Measurements from ENCODE around the gene TBC1D13.
"Not testable (repeated sequence)": the region's sequence is repeated elsewhere in the genome, so short reads cannot be mapped to it uniquely, and the experiment has no call there.

TBC1D13 gene, protein sequence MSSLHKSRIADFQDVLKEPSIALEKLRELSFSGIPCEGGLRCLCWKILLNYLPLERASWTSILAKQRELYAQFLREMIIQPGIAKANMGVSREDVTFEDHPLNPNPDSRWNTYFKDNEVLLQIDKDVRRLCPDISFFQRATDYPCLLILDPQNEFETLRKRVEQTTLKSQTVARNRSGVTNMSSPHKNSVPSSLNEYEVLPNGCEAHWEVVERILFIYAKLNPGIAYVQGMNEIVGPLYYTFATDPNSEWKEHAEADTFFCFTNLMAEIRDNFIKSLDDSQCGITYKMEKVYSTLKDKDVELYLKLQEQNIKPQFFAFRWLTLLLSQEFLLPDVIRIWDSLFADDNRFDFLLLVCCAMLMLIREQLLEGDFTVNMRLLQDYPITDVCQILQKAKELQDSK

DNA sequence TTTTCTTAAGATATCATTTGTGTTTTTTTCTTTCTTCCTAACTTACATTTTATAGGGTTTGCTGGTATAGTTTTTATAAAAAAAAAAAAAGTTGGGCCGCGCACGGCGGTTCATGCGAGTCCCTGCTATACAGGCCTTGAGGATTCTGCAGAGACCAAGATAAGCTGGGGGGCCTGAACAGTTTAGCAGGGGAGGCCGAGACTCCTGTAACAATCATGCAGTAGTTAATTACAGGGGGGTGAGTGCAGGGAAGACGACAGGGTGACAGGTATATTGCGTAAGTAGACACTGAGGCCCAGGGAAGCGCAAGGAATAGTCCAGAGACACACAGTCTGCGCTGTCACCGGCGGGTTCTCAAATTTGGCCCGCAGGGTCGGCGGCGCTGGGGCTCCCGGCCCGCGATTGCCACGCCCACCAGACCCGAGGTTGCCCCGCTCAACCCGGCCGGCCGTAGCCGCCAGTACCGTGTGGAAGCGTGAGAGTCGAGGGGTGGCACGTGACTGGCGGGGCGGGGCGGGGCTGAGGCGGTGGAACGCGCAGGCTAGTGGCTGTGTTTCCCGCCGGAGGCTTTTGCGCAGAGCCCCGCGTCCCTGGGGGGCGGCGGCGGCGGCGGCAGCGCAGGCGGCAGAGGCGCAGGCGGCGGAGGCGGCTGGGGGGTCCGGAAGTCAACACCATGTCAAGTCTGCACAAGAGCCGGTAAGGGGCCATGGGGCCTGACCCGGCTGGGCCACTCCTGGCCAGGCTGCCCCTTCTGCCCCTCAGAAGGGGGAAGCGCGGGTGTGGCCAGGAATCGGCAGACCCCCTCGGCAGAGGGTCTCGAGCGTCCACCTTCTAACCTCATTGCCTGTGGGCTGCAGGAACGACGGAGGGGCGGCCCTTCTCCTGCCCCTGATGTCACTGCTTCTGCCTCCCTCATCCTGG, at the start of gene TBC1D13:
TBC1D13 (plus strand) TSS at position 573 of the 921 bp plus-strand sequence; CDS start at position 674, 101 bp downstream.
- DNase-seq (ENCODE audit: low read depth, low spot score): peak; percentile 77

DNA sequence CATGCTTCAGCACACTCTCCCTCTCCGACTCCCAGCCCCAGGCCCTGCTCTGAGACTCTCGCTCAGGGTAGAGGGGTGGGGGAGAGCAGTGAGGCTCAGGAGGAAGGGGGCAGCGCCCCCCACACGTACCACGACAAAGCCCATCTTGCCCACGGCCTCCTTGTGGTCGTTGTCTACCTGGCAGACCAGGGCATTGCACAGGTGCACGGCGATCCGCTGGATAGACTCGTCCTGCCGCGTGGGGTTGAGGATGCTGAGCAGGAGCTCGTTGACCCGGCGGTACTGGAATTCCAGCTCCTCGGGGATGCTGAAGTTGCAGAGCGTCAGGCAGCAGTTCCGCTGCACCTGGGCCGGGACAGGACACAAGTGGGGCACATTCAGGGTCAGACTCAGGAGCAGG, 44.7 kb upstream of the TBC1D13 start:
- no peak for DNase-seq (ENCODE audit: low read depth, low spot score)

DNA sequence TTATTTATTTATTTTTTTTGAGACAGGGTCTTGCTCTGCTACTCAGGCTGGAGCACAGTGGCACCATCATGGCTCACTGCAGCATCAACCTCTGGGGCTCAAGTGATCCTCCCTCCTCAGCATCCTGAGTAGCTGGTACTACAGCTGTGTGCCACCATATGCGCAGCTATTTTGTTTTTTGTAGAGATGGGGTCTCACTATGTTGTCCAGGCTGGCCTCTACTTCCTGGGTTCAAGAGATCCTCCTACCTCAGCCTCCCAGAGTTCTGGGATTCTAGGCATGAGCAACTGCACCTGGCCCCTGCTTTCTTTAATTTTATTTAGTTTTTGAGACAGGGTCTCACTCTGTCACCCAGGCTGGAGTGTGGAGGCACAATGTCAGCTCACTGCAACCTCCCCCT, 43.6 kb upstream of the TBC1D13 start:
- DNase-seq (ENCODE audit: low read depth, low spot score): no peak

DNA sequence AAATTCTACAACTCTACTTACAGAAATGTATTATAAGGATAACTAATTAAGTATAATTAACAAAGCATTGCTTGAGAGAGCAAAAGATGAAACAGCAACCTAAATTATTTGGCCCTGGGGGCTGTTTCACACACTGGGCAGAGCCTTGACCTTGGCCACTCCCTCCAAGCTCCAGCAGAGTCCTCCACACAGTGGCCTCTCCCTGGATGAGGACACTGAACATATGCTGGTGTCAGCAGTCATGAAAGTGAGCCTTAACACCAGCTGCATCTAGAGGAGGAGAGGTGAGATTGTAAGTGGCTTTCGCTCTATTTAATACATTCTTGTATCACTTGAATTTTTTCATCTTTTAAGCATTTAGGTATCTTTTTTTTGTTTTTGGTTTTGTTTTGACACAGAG, 39.8 kb upstream of the TBC1D13 start:
- DNase-seq (ENCODE audit: low read depth, low spot score): no peak

DNA sequence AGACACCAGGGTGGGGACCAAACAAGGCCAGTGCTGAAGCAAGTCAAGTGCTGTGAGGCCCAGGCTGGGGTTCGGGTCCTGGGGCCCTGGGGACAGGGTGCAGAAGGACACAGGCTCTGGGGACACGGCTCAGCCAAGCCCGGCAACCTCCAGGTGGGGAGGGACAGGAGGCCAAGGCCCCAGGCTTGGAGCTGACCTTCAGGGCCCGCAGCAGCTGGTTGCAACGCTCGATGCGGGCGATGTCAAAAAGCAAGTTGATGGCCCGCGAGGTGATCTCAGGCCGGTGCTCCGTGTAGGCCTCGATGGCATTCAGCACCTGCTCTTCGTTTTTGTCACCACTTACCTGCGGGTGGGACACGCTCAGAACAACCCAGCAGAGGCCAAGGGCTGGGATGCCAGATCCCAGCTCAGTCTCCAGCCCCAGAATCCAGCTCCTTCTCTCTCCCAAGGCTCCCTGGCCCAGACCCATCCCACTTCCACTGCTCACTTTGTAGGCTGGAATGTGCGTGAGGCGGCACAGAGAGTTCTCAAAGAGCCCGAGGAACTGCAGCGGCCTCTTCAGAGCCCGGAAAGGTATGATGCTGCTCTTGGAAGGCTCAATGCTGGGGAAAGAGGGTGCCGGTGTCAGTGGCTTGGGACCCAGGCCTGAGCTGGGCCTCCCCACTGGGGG, 36.0 kb upstream of the TBC1D13 start:
- DNase-seq (ENCODE audit: low read depth, low spot score): no peak

DNA sequence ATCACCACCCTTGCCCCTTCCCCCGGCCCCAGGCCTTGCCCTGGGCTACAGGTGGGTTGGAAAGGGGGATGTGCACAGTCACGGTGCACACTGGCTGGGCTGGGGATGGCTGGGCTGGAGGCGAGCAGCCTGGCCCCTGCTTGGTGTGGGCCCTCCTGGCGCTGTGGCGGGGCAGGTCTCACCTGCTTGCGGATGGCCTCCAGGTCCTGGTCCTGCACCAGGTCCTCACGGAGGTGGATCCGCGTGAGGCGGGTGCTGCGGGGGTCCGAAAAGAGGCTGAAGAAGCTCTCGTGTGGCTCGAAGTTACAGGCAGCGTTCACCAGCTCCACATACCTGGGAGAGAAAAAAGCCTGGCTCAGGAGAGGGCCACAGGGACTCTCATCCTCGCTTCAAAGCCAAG, 33.4 kb upstream of the TBC1D13 start:
- DNase-seq (ENCODE audit: low read depth, low spot score): no peak

DNA sequence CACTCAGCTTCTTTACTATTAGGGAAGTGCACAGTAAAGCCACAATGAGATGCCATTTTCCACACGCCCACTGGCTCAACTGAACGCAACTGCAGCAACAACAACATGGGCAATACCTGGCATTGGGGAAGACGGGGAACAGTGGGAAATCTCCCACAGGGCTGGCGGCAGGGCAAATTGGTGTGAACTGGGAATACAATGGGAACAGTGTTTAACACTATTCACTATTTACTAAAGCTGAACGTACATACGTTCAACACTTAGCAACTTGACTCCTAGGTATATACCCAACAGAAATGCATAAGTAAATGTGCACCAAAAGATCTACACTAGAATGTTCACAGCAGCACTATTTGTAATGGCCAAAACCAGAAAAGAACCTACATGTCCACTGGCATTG, 29.5 kb upstream of the TBC1D13 start:
- DNase-seq (ENCODE audit: low read depth, low spot score): no peak

DNA sequence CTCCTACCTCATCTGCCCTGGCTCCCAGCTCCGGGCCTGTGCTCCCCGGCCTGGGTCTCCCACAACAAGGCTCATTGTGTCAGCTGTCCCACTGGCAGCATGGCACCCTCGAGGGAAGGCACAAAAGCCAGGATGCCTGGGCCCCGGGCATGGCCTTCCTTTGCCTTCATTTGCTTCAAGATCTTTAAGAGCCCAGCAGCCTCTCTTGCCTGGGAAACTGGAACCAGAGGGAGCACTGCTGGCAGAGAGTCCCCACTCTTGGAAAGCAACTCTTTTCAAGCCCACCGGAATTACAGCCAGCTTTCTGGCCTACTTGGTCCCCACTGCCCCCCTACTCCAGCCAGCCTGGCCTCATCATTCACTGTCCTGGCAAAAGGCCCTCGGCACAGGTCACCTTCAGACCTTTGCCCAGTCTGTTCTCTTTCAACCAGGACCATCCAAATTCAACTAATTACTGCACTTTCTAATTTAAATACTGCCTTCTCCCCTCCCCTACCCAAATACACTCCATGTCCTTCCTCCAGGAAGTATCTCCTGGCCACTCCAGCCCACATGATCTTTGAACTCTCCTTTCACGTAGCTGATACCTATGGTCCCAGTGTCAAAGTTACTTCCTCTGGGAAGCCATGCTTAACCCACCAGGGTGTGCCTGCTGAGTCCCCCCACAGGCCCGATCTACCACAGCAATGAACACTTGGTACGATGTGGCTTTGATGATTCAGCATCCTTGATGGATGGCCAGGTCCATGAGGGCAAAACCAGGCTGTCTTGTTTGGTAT, 24.2 kb upstream of the TBC1D13 start:
- DNase-seq (ENCODE audit: low read depth, low spot score): no peak

DNA sequence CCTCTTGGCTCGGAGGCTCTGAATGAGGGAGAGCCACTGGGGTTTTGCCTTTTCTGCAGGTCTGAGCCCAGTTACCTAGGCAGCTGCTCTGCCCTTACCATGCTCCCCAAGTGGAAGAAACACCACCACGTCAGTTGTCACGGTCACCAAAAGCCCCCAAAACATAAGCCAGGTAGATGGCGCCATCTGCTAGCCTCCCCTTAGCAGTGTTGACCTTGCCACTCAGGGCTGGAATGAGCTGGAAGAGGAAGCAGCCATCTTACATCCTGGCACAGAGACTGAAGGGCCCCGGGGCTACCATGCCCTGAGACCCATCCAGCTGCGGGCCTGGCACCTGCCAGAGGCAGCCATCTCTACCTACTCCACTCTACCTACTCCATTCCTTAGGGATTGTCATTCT, 22.7 kb upstream of the TBC1D13 start:
- no peak for DNase-seq (ENCODE audit: low read depth, low spot score)

DNA sequence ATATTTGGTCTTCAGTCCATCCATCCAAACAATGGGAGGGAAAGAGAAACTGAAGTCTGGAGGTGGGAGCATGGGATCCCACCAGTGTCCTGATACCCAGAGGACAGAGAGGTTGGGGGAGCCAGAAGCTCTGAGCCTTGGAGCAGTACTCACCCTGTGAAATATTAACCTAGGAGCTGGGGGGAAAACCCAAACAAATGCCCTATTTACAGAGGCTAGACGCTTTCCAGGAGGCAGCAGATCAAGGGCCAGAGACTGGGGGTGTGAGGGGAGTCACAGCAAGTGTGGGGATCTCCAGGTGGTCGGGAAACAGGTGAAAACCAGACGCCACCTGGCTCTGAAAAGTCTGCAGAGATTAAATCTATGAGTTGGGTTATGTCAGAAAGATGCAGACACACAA, 21.6 kb upstream of the TBC1D13 start:
- no peak for DNase-seq (ENCODE audit: low read depth, low spot score)

DNA sequence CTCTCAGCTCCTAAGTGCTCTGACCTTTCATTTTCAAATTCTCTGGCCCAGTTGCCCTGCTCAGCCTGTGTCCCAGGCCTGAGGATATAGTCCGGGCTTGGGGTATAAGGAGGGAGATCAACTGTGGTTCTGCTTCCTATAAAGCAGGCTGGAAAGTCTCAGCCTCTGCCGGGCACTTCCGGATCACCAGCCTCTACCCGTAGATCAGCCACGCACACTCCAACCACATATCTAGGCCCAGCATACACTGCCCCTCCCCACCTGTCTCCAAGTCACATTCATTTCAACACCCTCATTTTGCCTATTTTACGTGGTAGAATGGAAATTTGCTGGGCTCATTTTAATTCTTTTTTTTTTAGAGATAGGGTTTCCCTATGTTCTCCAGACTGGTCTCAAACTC, 18.4 kb upstream of the TBC1D13 start:
- DNase-seq (ENCODE audit: low read depth, low spot score): no peak

DNA sequence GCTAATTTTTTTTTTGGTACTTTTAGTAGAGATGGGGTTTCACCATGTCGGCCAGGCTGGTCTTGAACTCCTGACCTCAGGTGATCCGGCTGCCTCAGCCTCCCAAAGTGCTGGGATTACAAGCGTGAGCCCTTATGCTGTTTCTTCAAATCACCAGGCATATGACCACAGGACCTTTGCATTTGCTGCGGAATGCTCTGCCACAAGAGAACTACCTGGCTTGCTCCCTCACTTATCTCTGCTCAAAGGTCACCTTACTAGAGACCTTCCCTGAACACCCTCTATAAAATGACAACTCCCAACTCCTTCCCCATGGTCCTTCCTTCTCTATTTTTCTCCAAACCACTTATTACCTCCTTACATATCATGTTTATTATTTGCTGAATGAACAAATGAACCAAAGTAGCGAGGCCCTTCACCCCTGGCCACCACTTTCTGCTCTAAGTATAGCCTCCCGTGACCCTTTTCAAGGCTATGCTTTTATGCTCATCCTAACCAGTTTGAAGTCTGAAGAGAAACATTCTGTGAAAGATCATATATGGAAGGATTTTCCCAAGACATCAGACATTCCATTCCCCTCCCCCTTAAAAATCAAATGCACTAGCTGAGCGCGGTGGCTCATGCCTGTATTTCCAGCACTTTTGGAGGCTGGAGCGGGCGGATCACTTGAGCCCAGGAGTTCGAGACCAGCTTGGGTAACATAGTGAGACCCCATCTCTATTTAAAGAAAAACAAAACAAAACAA, 16.6 kb upstream of the TBC1D13 start:
- DNase-seq (ENCODE audit: low read depth, low spot score): no peak

DNA sequence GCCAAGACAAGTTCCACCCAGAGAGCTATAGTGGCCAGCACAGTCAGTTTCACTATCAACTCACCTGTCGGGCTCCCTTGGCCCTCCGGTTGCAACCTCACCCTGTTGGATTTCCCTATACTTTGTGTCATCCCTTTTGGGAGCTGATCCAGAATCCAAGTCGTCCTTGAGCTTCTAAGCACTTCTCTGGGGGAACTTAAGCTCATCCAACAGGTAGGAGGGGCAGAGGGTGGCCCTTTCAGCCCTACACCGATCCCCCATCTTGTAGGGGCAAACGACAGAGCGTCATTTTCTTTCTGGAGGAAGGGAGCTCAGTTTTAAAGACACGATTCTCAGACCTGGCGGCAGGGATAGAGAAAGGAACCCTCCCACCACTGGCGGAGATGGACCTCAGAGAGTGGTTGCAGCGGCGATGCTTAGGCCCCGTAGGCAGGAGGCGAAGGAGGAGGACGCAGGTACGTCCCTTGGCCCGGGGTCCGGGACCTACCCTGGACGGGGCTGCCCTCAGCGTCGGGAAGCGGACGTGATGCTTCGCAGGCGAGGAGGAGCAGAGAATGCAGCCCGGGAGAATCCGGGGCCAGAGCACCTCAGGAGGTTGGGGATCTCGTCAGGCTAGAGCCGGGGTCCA, 15.8 kb upstream of the TBC1D13 start:
- DNase-seq (ENCODE audit: low read depth, low spot score): no peak

DNA sequence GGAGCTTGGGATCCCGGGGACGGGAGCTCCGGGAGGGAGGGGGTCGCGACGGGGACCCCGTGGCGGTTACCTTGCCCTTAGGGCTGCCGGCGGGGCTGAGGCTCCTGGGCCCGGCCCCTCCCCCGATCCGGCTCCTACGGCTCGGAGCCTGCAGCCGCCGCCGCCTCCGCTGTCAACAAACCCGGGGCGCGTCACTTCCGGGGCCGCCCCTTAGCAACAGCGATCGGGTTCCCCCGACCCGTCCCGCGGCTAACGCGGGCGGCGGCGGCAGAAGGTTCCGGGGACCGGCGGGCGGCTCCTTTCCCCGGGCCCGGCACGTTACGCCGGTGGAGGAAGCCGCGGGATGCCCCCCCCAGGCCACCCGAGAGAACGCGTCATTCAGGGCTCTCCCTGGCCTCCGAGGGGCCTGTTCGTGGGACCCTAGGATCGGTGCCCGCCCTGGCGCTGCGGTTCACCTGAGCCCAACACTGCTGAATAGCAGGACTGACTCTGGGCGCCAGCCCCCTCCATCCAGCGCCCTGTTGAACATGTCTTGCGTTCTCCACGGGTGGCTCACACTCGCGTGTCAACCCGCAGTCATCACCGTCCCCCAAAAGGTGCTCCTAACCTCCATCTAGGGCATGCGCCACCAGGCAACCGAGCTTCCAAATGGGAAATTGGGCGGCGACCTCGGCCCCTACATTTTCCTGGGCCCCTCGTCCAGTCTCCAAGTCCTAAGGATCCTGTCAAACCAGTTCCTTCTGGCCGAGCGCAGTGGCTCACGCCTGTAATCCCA, 15.1 kb upstream of the TBC1D13 start, which contains the start of gene ZER1:
ZER1 (minus strand) TSS at position 183 of the 775 bp plus-strand sequence. CDS start 16,362 bp downstream, outside the sequence.
- DNase-seq (ENCODE audit: low read depth, low spot score): peak; percentile 87

DNA sequence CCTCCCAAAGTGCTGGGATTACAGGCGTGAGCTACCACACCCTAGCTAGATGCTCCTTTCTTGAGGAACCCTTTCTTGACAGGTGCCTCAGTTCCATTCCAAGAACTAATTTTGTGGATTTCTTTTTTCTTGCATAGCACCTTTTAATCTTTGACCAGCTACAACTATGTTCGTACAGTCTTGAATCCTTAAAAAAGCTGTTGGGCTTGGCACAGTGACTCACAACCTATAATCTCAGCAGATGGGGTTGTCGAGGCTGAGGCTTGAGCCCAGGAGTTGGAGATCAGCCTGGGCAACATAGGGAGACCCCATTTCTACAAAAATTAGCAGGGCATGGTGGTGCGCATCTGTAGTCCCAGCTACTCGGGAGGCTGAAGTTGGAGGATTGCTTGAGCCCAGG, 14.0 kb upstream of the TBC1D13 start:
- no peak for DNase-seq (ENCODE audit: low read depth, low spot score)

DNA sequence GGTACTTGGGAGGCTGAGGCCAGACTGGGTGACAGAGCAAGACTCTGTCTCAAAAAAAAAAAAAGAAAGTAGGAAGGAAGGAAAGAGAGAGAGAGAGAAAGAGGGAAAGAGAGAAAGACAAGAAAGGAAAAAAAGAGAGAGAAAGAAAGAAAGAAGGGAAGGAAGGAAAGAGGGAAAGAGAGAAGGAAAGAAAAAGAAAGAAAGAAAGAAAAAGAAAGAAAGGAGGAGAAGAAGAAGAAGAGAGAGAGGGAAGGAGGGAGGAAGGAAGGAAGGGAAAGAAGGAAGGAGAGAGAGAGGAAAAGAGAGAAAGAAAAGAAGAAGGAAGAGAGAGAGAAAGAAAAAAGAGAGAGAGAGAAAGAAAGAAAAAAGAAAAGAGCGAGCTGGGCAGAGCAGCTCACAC, 12.2 kb upstream of the TBC1D13 start:
- no peak for DNase-seq (ENCODE audit: low read depth, low spot score)

DNA sequence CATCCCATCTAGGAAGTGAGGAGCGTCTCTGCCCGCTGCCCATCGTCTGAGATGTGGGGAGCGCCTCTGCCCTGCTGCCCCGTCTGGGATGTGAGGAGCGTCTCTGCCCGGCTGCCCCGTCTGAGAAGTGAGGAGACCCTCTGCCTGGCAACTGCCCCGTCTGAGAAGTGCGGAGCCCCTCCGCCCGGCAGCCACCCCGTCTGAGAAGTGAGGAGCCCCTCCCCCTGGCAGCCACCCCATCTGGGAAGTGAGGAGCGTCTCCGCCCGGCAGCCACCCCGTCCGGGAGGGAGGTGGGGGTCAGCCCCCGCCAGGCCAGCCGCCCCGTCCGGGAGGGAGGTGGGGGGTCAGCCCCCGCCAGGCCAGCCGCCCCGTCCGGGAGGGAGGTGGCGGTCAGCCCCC, 7.0 kb upstream of the TBC1D13 start:
- DNase-seq (ENCODE audit: low read depth, low spot score): not testable (repeated sequence)

DNA sequence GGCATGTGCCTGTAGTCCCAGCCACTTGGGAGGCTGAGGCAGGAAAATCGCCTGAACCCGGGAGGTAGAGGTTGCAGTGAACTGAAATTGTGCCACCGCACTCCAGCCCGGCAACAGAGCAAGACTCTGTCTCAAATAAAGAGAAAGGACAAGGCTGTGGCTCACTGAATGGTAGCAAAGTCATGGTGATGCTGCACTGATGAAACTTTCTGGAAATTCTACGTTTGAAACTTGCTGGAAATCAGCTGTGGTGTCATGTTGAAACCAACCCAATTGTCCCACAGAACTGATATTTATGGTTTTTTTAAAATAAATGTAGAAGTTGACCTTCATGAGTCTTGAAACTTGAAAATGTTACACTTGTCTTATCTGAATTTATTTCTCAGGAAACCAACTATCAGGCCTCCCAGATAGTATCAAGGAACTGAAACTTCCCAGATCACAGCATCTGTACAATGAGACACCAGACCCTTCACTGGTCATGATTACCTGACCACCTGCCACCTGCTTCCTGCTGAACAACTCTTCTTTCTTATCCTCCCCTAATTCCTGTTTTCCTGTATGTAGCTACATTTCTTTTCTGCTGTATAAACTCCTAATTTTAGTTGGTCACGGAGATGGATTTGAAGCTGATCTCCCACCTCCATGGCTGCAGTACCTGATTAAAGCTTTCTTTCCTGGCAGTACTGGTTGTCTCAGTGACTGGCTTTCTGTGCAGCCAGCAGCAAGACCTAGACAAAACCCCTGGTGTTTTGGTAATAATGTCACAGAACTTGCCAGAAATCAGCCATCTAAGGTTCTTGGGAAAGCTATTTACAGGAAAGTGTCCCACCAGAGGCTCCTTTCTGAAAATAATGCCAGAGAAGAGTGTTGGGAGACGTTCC, 5.6 kb upstream of the TBC1D13 start:
- no peak for DNase-seq (ENCODE audit: low read depth, low spot score)
